GM19043 (cell line): Measurements from ENCODE around the gene CORO6.

Source experiments
- ATAC-seq: cut with Tn5 transposase; IDR thresholded peaks from one replicate; pipeline ENCODE4 v1.9.1; 2021; ENCODE audit warnings: low read depth; ENCODE audit not compliant: unreplicated experiment

The CORO6 gene

GRCh38 chr17:29592850-29593551 is 29.7 kb downstream of the CORO6 start, which contains the start of gene ANKRD13B:
TSS of gene ANKRD13B (plus strand) at chr17:29593132. CDS start at chr17:29593622, 490 bp downstream.
- no peak for ATAC-seq

DNA sequence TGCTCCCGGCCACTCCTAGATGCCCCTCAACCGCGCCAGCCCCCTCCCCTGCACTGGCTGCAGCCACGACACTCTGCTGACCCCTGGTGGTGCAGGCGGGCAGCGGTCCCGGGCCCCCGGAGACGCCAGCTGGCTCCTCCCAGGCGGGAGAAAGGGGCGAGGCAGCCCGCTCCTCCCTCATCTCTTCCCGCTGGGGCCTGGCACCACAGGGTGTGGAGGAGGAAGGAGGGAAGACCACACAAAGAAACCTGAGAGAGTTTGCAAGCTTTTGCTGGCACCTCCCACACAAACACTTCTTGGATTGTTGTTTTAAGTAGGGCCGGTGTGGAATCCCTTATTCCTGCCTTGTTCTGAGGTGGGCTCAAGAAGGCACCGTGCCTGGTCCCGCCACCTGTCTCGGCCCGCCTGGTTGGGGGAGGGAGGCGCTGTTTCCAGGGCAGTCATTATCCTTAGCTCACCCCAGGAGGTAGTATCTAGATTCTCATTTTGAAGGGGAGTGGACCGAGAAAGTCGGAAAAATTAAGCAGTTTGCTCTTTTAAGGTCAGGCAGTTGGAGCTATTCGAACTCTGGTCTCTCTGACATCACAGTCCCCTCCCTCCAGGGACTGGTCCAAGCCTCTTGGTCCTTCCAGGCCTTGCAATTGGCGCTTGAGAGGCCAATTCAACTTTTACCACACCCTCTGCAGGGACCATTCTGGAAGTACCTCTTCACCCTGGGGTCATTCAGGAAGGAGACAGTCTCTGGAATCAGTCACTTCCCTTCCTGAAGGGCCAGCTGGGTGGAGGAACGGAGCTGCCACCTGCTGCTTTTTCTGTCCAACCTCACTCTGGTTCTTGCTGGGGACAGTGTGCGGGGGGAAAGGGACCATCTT is 30.7 kb downstream of the CORO6 start:
- ATAC-seq = no peak

- ATAC-seq = no peak
Observed at GRCh38 chr17:29591146-29591736, 31.5 kb downstream of the CORO6 start.

- ATAC-seq = no peak
Observed at GRCh38 chr17:29590411-29591145, 32.1 kb downstream of the CORO6 start.

DNA sequence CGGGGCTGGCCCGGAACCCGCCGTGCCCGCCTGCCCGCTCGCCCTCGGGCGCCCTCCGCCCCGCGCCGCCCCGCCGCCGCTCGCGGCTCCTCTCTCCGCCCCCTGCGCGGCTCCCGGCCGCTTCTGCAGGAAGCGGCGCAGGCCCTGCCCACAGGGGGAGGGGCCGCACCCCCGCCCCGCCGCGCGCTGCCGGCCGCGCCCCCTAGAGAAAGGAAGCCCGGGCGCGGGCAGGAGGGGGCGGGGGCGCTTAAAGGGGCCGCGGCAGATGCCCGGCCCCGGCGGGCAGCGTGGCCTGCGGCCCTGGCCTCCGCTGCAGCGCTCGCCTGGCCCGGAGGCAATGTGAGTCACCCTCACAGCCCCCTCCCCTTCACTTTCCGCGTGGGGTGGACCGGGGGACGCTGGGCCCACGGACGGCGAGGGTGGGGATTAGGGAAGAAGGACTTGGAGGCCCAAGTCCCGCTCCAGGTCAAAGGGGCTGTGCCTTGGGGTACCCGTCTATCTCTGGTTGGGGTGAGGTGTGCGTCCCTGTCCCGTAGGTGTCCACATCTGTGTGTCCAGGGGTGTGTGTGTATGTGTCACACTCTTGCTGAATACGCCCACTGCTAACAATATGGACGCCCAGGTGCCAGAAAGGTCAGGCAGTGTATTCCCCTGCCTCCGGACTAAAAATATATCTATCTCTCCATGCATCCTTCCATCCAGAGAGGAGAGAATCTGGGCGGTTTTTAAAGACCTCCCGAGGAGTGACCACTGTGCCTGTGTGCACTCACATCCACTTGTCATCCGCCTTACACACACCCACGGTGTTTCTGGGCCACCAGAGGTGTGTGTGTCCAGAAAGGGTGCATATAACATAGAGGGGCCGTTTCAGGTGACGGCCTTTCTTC is 32.9 kb downstream of the CORO6 start, which contains the start of gene GIT1:
Gene GIT1, minus strand, starts transcription at position 125 of the 887 bp plus-strand sequence. CDS start 270 bp downstream, outside the sequence.
- peak; percentile 65 for ATAC-seq

DNA sequence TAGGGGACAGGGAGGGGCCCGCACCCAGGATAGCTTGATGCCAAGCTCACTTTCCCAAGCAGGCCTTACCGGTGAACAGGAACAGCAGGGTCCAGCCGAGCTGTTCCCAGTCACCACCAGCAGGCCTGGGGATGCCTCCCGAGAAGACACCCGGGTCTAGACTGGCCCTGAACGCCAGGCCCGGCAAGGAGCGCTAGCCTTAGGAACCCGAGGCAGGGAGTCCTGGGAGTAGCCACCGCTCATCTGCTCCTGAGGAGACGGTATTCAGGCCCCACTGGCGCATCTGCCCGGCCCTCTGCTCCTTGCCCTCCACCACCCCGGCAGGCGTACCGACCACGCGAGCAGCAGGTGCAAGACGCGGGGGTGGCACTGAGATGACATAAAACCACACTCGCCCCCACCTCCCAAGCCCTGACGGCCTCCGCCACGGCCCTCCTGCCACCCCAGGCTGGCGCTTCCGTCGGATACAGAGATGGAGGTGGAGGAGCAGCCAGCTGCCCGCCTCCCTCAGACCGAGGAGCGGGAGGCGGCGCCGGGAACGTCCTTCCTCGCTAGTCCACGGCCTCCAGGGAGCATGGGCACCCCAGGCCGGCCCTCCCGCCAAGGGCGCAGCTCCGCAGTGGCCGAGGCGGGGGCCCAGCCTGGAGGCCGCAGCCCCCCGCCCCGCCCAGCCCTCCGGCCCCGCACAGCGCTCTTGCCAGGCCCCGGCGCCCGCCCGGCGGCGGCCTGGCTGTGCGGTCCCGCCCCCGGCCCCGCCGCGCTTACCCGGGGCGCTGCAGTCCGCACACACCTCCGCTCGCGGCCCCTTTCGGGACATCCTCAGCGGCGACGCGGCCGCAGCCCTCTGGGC is 33.9 kb downstream of the CORO6 start:
- peak; percentile 18 for ATAC-seq

DNA sequence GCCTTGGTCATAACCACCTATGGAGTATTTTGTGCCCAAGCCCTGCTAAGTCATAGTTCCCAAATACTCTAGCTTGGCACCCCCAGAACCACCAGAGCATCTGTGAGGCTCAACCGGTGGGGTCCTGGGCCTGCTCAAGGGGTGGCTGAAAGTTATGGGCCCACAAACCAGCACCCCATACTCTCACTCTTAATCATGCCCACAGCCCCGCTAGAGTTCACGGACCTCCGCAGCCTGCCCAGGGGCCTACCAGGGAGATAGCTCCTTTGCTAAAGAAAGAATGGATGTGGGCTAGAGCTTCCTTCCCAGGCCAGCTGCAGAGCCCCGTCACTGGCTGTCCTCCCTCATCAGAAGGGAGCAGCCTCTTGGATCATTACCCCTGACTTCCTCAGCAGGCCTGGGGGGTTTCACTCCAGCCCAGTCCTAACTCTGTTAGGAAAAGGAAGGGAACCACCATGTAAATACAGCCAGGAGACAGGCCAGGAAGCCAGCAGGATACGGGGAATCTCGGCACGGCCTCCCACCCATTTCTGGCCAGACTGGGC is 34.6 kb downstream of the CORO6 start:
- ATAC-seq = no peak

GRCh38 chr17:29587591-29587990 is 35.1 kb downstream of the CORO6 start:
- no peak for ATAC-seq

DNA sequence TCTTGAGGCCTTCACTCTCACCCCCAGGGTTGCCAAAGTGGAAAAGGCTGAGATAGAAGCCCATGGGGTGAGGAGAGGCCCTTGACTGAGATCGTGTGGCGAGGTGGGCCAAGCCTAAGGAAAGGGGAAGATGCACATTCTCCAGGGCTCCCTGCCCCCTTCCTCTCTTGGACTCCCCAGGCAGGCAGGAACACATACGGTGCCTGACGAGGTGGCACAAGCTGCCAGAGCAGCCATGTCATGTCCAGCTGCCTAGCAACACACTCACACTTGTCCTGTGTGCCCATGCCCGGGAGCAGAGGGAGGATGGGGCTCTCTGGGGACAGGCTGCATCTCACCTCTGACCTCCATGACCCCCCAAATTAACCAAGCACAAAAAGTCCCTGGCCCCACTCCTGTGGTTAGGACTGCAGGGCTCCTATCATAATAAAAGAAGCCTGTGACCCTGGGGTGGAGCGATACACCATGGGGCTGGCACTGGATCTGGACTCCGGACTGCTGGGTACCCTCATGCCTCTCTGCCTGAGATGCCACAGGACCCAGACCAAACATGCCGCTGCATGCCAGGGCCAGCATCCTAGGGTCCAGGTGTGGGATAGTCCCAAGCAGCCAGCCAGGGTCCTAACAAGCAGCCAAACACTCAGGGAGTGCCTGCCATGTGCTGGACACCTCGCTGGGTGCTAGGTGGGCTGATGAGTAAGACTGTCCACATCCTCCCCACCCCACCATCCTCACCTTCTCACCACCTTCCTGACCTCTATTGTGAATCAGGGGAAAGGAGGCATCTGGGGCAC is 35.8 kb downstream of the CORO6 start:
- no peak for ATAC-seq

GRCh38 chr17:29585080-29585751 is 37.5 kb downstream of the CORO6 start:
- ATAC-seq = no peak

GRCh38 chr17:29584452-29585079 is 38.1 kb downstream of the CORO6 start:
- ATAC-seq = no peak

- ATAC-seq = no peak
Observed at GRCh38 chr17:29583324-29584248, 39.1 kb downstream of the CORO6 start.

GRCh38 chr17:29582772-29583171 is 39.9 kb downstream of the CORO6 start:
- ATAC-seq = no peak

DNA sequence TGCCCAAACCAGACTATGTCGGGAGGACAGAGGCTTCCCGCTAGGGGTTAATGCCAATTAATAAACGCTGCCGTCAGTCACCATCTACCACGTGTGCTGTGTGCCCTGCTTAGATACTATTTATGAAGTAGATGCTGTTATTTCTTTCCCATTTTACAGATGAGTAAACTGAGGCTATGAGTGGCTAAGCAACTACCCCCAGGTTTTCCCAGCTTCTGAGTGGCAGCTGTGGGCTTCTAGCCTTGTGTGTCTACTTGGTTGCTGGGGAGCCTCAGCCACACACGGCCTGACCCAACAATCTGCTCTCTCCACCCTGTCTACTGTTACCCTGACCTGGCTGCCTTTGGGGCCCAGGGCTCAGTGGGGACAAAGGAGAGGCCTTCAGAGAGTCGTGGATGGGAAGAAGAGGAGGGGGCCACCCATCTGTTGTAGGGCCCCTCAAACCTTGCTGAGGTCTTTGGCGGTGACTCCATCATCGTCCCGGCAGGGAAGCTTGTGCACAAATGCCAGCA is 40.4 kb downstream of the CORO6 start:
- no peak for ATAC-seq

DNA sequence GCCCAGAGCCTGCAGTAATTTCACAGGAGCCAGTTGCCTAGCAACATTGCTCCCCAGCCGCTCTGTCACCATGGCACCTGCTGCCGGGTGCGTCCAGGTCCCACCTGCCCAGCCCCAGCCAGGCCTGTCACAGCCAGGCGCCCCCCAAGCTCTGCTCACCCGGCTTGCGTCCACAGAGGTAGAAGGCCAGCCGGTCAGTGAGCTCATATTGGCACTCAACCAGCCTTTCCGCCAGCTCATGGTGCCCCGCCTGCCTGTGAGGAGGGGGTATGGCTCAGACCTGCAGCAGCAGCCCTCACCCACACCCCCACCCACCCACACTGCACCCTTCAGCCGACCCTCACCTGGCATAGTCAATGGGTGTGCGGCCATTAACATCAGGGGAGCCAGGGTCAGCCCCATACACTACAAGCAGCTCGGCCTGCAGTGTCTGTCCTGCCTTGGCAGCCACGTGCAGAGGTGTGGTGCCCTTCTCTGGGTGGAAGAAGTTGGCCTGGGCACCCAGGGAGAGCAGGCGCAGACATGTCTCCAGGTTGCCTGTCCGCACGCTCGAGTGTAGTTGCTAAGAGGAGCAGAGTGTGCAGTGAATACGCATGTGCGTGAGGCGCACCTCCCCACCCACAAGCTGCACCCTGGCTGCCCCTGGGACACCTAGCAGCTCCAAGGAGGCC is 41.0 kb downstream of the CORO6 start:
- no peak for ATAC-seq
